ENCODE results near the gene ZNF544. TPM values are rescaled to one million over a fixed set of nuclear protein-coding genes. Genes with fewer than 3 reads are reported as not detected.

The ZNF544 gene
- 10 to 100 TPM; 46.0 to 51.6 TPM for total RNA-seq

GRCh38 chr19:58228585-58229254 is at the start of gene ZNF544:
Gene ZNF544, plus strand, starts transcription at chr19:58228914. Its CDS starts 15,110 bp downstream, at chr19:58244024.
- peaks cover 45% of the 10 kb centered on the region for H3K9me3 Mint-ChIP-seq
- H3K27ac Mint-ChIP-seq, result peak within 1 kb of the TSS; percentile 94
- H3K4me1 Mint-ChIP-seq, result peaks cover 14% of the 10 kb centered on the region
- H3K27me3 Mint-ChIP-seq, result no peaks in the 10 kb centered on the region
- H3K4me3 Mint-ChIP-seq, result peak within 1 kb of the TSS; percentile 94
- DNase-seq, result peak; percentile 77
- H3K36me3 Mint-ChIP-seq, result peaks cover 56% of the 10 kb centered on the region

- peaks cover 45% of the 10 kb centered on the region for H3K9me3 Mint-ChIP-seq
- peaks cover 80% of the 10 kb centered on the region for H3K36me3 Mint-ChIP-seq
- H3K4me1 Mint-ChIP-seq, result peaks cover 10% of the 10 kb centered on the region
- peak; percentile 71 for DNase-seq
- H3K4me3 Mint-ChIP-seq, result peak overlapping the region; percentile 85
- peak overlapping the region; percentile 99 for H3K27ac Mint-ChIP-seq
- H3K27me3 Mint-ChIP-seq, result no peaks in the 10 kb centered on the region
Observed at GRCh38 chr19:58181902-58182576, 46.7 kb upstream of the ZNF544 start.

GRCh38 chr19:58182577-58182988 is 46.1 kb upstream of the ZNF544 start:
- no peak for DNase-seq
- peaks cover 44% of the 10 kb centered on the region for H3K9me3 Mint-ChIP-seq
- H3K4me1 Mint-ChIP-seq, result peaks cover 10% of the 10 kb centered on the region
- peak overlapping the region; percentile 99 for H3K27ac Mint-ChIP-seq
- H3K27me3 Mint-ChIP-seq, result no peaks in the 10 kb centered on the region
- peak overlapping the region; percentile 85 for H3K4me3 Mint-ChIP-seq
- H3K36me3 Mint-ChIP-seq, result peaks cover 83% of the 10 kb centered on the region

- H3K9me3 Mint-ChIP-seq, result peaks cover 38% of the 10 kb centered on the region
- H3K27ac Mint-ChIP-seq, result peak within 1 kb of the TSS; percentile 99
- no peaks in the 10 kb centered on the region for H3K27me3 Mint-ChIP-seq
- peaks cover 10% of the 10 kb centered on the region for H3K4me1 Mint-ChIP-seq
- H3K36me3 Mint-ChIP-seq, result peaks cover 83% of the 10 kb centered on the region
- peak; percentile 97 for DNase-seq
- peak within 1 kb of the TSS; percentile 85 for H3K4me3 Mint-ChIP-seq
Observed at GRCh38 chr19:58182989-58183816, 45.5 kb upstream of the ZNF544 start, which contains the start of gene ZNF274. Gene ZNF274, plus strand, starts transcription at chr19:58183061. Its CDS starts 905 bp downstream, at chr19:58183966.

GRCh38 chr19:58183817-58184215 is 44.9 kb upstream of the ZNF544 start:
- peaks cover 39% of the 10 kb centered on the region for H3K9me3 Mint-ChIP-seq
- DNase-seq, result no peak
- peak overlapping the region; percentile 85 for H3K4me3 Mint-ChIP-seq
- peak overlapping the region; percentile 99 for H3K27ac Mint-ChIP-seq
- H3K4me1 Mint-ChIP-seq, result peaks cover 10% of the 10 kb centered on the region
- no peaks in the 10 kb centered on the region for H3K27me3 Mint-ChIP-seq
- peaks cover 82% of the 10 kb centered on the region for H3K36me3 Mint-ChIP-seq

- no peaks in the 10 kb centered on the region for H3K27me3 Mint-ChIP-seq
- no peak overlapping the region for H3K27ac Mint-ChIP-seq
- H3K9me3 Mint-ChIP-seq, result peaks cover 65% of the 10 kb centered on the region
- DNase-seq, result no peak
- no peaks in the 10 kb centered on the region for H3K4me1 Mint-ChIP-seq
- peaks cover 97% of the 10 kb centered on the region for H3K36me3 Mint-ChIP-seq
- no peak overlapping the region for H3K4me3 Mint-ChIP-seq
Observed at GRCh38 chr19:58196901-58197616, 31.7 kb upstream of the ZNF544 start.

- H3K4me3 Mint-ChIP-seq, result no peak overlapping the region
- peaks cover 99% of the 10 kb centered on the region for H3K36me3 Mint-ChIP-seq
- no peak for DNase-seq
- no peaks in the 10 kb centered on the region for H3K27me3 Mint-ChIP-seq
- H3K4me1 Mint-ChIP-seq, result no peaks in the 10 kb centered on the region
- H3K9me3 Mint-ChIP-seq, result peaks cover 81% of the 10 kb centered on the region
- H3K27ac Mint-ChIP-seq, result no peak overlapping the region
Observed at GRCh38 chr19:58203814-58204475, 24.8 kb upstream of the ZNF544 start.

GRCh38 chr19:58204566-58204965 is 24.1 kb upstream of the ZNF544 start:
- peaks cover 83% of the 10 kb centered on the region for H3K9me3 Mint-ChIP-seq
- peaks cover 99% of the 10 kb centered on the region for H3K36me3 Mint-ChIP-seq
- no peak overlapping the region for H3K4me3 Mint-ChIP-seq
- no peak overlapping the region for H3K27ac Mint-ChIP-seq
- DNase-seq, result no peak
- H3K27me3 Mint-ChIP-seq, result no peaks in the 10 kb centered on the region
- no peaks in the 10 kb centered on the region for H3K4me1 Mint-ChIP-seq

- no peak for DNase-seq
- H3K9me3 Mint-ChIP-seq, result peaks cover 88% of the 10 kb centered on the region
- H3K27ac Mint-ChIP-seq, result no peak overlapping the region
- peaks cover 100% of the 10 kb centered on the region for H3K36me3 Mint-ChIP-seq
- H3K4me3 Mint-ChIP-seq, result no peak overlapping the region
- no peaks in the 10 kb centered on the region for H3K27me3 Mint-ChIP-seq
- H3K4me1 Mint-ChIP-seq, result no peaks in the 10 kb centered on the region
Observed at GRCh38 chr19:58209577-58209976, 19.1 kb upstream of the ZNF544 start.

GRCh38 chr19:58212336-58213074 is 16.2 kb upstream of the ZNF544 start:
- no peaks in the 10 kb centered on the region for H3K27me3 Mint-ChIP-seq
- H3K9me3 Mint-ChIP-seq, result peaks cover 79% of the 10 kb centered on the region
- DNase-seq, result no peak
- no peaks in the 10 kb centered on the region for H3K4me1 Mint-ChIP-seq
- no peak overlapping the region for H3K27ac Mint-ChIP-seq
- H3K4me3 Mint-ChIP-seq, result no peak overlapping the region
- peaks cover 73% of the 10 kb centered on the region for H3K36me3 Mint-ChIP-seq

- no peaks in the 10 kb centered on the region for H3K4me1 Mint-ChIP-seq
- H3K27me3 Mint-ChIP-seq, result no peaks in the 10 kb centered on the region
- peaks cover 79% of the 10 kb centered on the region for H3K9me3 Mint-ChIP-seq
- no peak for DNase-seq
- H3K4me3 Mint-ChIP-seq, result no peak overlapping the region
- H3K27ac Mint-ChIP-seq, result no peak overlapping the region
- peaks cover 67% of the 10 kb centered on the region for H3K36me3 Mint-ChIP-seq
Observed at GRCh38 chr19:58213075-58213369, 15.7 kb upstream of the ZNF544 start.

- H3K4me3 Mint-ChIP-seq, result no peak overlapping the region
- H3K4me1 Mint-ChIP-seq, result no peaks in the 10 kb centered on the region
- peaks cover 35% of the 10 kb centered on the region for H3K36me3 Mint-ChIP-seq
- no peak for DNase-seq
- no peaks in the 10 kb centered on the region for H3K27me3 Mint-ChIP-seq
- H3K27ac Mint-ChIP-seq, result no peak overlapping the region
- H3K9me3 Mint-ChIP-seq, result peaks cover 57% of the 10 kb centered on the region
Observed at GRCh38 chr19:58217069-58217481, 11.6 kb upstream of the ZNF544 start.

- H3K4me1 Mint-ChIP-seq, result no peaks in the 10 kb centered on the region
- H3K9me3 Mint-ChIP-seq, result peaks cover 52% of the 10 kb centered on the region
- H3K36me3 Mint-ChIP-seq, result peaks cover 30% of the 10 kb centered on the region
- no peak overlapping the region for H3K27ac Mint-ChIP-seq
- no peak overlapping the region for H3K4me3 Mint-ChIP-seq
- H3K27me3 Mint-ChIP-seq, result no peaks in the 10 kb centered on the region
- no peak for DNase-seq
Observed at GRCh38 chr19:58217607-58218391, 10.9 kb upstream of the ZNF544 start.

Measured in activated naive CD8-positive, alpha-beta T cell treated with anti-CD3 and anti-CD28 coated beads for 36 hours (primary cell).